ENCODE measurements around the gene NEGR1. TPM values are rescaled to one million over a fixed set of nuclear protein-coding genes. Genes with fewer than 3 reads are reported as not detected.

The NEGR1 gene
- total RNA-seq, 4 donors from 2014 or later, result 34.5 to 58.8 (median 48.5) TPM

DNA sequence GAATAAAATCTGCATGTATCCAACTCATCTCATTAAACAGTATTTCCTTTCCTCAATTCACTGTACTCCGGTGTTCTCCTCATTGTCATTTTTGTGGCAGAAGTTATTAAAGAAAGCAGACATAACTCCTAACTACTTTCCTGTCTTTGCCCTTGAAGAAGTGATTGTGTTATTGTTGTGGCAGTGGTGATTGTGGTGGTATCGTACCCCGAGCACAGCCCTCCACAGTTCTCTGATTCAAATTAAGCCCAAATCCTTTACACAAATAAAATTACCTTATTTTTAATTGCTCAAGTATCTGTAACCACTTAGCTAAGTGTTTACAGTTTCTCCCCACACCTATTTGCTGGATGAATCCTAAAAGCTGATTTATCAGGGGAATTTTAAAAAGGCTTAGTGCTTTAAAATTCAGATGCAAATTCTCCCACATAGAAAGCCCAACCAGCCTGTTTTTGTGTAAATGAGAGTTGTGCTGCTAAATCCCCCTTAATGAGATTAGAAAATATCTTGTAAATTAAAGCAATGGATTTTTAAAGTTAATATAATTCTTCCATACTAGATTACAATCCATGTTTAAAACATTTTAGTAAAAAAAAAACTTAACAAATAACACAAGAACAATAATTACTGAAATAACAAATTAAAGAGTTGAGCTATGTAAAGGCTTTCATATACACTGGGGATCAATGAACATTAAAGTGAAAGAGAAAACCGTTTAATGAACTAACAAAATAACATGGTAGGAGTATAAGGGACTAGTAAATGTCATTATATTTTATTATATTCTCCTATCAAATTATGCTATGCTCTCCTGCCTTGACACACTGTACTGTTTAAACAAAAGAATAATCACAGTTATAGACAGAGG, 259.0 kb downstream of the NEGR1 start:
- intact Hi-C loops (cut with DNase I), result no loop called here
- Histone ChIP-seq H3K27me3 (no peaks in the 10 kb centered on the region), H3K9me3 (no peaks in the 10 kb centered on the region), H3K36me3 (no peaks in the 10 kb centered on the region), H3K4me1 (no peaks in the 10 kb centered on the region), H3K27ac (replicated peaks in 1 of 4) (no peak overlapping the region), H3K4me3 (no peak overlapping the region)
- 78% methylated on average over 4 of the region's 4 CpGs for WGBS
- TF ChIP-seq POLR2AphosphoS5 (IDR thresholded peaks at IDR 0.05) (no peak), EP300 (IDR thresholded peaks at IDR 0.05) (no peak), POLR2A (IDR thresholded peaks at IDR 0.05; ENCODE audit: low read depth) (no peak)
- DNase-seq (ENCODE audit: extremely low spot score), result no peak

DNA sequence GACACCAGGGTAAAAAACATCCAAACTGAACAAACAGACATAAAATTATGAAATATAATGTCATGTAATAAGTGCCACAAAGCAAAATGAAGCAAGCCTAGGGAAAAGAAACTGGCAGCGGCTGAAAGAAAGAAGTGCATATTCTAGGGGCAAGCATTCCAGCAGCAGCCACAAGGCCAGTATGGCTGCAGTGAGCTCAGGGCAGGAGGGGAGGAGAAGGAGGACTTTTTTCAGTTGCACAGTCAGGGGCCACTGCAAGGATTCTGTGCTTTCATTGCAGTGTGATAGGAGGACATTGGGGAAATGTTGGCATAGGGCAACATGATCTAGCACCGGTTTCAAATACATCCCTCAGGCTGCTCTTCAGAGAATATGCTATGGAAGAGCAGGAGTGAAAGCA, 263.8 kb downstream of the NEGR1 start:
- Histone ChIP-seq H3K4me1 (no peaks in the 10 kb centered on the region), H3K27ac (replicated peaks in 1 of 4) (no peak overlapping the region), H3K27me3 (no peaks in the 10 kb centered on the region), H3K4me3 (no peak overlapping the region), H3K36me3 (no peaks in the 10 kb centered on the region), H3K9me3 (no peaks in the 10 kb centered on the region)
- WGBS, result 97% methylated on average over 2 of the region's 2 CpGs
- TF ChIP-seq EP300 (IDR thresholded peaks at IDR 0.05) (no peak), POLR2A (IDR thresholded peaks at IDR 0.05; ENCODE audit: low read depth) (no peak), POLR2AphosphoS5 (IDR thresholded peaks at IDR 0.05) (no peak)
- TF ChIP-seq, protein P1, sequence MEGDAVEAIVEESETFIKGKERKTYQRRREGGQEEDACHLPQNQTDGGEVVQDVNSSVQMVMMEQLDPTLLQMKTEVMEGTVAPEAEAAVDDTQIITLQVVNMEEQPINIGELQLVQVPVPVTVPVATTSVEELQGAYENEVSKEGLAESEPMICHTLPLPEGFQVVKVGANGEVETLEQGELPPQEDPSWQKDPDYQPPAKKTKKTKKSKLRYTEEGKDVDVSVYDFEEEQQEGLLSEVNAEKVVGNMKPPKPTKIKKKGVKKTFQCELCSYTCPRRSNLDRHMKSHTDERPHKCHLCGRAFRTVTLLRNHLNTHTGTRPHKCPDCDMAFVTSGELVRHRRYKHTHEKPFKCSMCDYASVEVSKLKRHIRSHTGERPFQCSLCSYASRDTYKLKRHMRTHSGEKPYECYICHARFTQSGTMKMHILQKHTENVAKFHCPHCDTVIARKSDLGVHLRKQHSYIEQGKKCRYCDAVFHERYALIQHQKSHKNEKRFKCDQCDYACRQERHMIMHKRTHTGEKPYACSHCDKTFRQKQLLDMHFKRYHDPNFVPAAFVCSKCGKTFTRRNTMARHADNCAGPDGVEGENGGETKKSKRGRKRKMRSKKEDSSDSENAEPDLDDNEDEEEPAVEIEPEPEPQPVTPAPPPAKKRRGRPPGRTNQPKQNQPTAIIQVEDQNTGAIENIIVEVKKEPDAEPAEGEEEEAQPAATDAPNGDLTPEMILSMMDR (IDR thresholded peaks at IDR 0.05), result no peak
- no peak for DNase-seq (ENCODE audit: extremely low spot score)
- intact Hi-C loops (cut with DNase I), result no loop called here

DNA sequence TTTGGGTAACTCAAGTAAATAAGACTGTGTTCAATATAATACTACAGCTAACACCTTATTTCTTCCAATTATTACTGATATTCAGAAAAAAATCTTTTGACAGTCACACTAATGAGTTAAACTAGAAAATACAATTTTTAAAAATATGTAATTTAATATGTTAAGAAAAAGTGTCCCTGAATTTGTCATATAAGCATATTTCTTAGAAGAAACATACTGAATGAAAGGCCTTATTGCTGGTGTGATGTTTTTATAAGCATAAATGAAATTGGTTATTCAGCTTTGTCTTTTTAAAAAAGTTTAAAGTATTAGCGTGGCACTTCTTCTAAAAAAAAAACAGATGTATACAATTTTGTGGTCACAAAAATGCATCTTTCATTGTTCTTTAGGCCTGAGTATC, 267.3 kb downstream of the NEGR1 start:
- Histone ChIP-seq H3K4me1 (peaks cover 0 to 2% (median under 1%) of the 10 kb centered on the region in 4 donors), H3K9me3 (no peaks in the 10 kb centered on the region), H3K4me3 (no peak overlapping the region), H3K27ac (replicated peaks in 1 of 4) (no peak overlapping the region), H3K27me3 (no peaks in the 10 kb centered on the region), H3K36me3 (no peaks in the 10 kb centered on the region)
- 91% methylated on average over 1 of the region's 1 CpG for WGBS
- no peak for DNase-seq (ENCODE audit: extremely low spot score)
- TF ChIP-seq POLR2AphosphoS5 (IDR thresholded peaks at IDR 0.05) (no peak), POLR2A (IDR thresholded peaks at IDR 0.05; ENCODE audit: low read depth) (no peak), EP300 (IDR thresholded peaks at IDR 0.05) (no peak)
- TF ChIP-seq, protein P1 (IDR thresholded peaks at IDR 0.05), result no peak
- intact Hi-C loops (cut with DNase I), result no loop called here

DNA sequence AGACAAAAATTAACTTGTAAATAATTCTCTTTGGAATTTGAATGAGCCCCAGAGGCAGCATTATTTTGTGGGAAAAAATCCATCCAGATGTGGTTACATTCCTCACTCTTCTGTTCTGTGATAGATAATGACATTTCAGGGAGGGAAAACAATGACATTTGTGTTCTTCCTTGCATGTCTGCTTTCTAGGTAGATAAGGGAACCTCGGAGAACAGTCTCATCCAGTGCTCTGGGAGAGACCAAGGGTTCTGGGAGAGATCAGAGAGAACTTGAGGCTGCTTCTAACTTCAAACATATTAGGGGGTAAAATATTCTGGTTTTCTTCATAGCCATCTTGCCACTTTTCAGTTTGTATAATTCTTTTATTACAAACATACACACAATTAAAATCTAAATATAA, 269.2 kb downstream of the NEGR1 start:
- intact Hi-C loops (cut with DNase I), result no loop called here
- no peak overlapping the region for H3K27ac ChIP-seq (replicated peaks in 1 of 4)
- no peak overlapping the region for H3K4me3 ChIP-seq
- H3K9me3 ChIP-seq, result no peaks in the 10 kb centered on the region
- DNase-seq (ENCODE audit: extremely low spot score), result no peak
- no peak for TF ChIP-seq EP300 (IDR thresholded peaks at IDR 0.05)
- no peak for TF ChIP-seq POLR2A (IDR thresholded peaks at IDR 0.05; ENCODE audit: low read depth)
- TF ChIP-seq POLR2AphosphoS5 (IDR thresholded peaks at IDR 0.05), result no peak
- TF ChIP-seq, protein P1 (IDR thresholded peaks at IDR 0.05), result no peak
- H3K4me1 ChIP-seq, result peaks cover 0 to 9% (median 6%) of the 10 kb centered on the region in 4 donors
- no peaks in the 10 kb centered on the region for H3K36me3 ChIP-seq
- WGBS, result 73% methylated on average over 1 of the region's 1 CpG
- no peaks in the 10 kb centered on the region for H3K27me3 ChIP-seq

DNA sequence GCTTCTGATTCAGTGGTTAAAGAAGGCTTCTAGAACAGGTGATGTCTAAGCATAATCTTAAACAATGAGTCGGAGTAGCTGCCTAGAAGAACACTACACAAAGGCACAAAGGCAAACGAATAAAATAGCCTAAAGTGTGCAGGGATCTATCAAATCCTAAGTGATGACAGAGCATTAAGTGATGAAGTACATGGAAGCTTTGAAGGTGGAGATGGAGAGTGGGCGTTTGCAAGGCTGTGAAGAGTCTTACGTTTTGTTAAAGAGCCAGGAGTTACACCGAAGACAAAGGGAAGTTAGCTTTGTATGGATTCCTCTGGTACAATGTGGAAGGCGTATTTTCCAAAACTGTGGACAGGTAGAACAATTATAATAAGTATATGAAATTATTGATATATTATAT, 270.6 kb downstream of the NEGR1 start:
- TF ChIP-seq, protein P1 (IDR thresholded peaks at IDR 0.05), result no peak
- TF ChIP-seq POLR2AphosphoS5 (IDR thresholded peaks at IDR 0.05) (no peak), EP300 (IDR thresholded peaks at IDR 0.05) (no peak), POLR2A (IDR thresholded peaks at IDR 0.05; ENCODE audit: low read depth) (no peak)
- no peaks in the 10 kb centered on the region for H3K9me3 ChIP-seq
- 87% methylated on average over 6 of the region's 6 CpGs for WGBS
- peaks cover 0 to 16% (median 6%) of the 10 kb centered on the region in 4 donors for H3K4me1 ChIP-seq
- no peak overlapping the region for H3K4me3 ChIP-seq
- no peaks in the 10 kb centered on the region for H3K27me3 ChIP-seq
- H3K36me3 ChIP-seq, result no peaks in the 10 kb centered on the region
- intact Hi-C loops (cut with DNase I), result no loop called here
- no peak overlapping the region for H3K27ac ChIP-seq (replicated peaks in 1 of 4)
- no peak for DNase-seq (ENCODE audit: extremely low spot score)
